GM21447 (cell line): ENCODE measurements around the gene C19orf81.

Source experiments
- ATAC-seq: cut with Tn5 transposase; IDR thresholded peaks from one replicate; pipeline ENCODE4 v1.9.1; 2021; ENCODE audit not compliant: unreplicated experiment

C19orf81 gene

DNA sequence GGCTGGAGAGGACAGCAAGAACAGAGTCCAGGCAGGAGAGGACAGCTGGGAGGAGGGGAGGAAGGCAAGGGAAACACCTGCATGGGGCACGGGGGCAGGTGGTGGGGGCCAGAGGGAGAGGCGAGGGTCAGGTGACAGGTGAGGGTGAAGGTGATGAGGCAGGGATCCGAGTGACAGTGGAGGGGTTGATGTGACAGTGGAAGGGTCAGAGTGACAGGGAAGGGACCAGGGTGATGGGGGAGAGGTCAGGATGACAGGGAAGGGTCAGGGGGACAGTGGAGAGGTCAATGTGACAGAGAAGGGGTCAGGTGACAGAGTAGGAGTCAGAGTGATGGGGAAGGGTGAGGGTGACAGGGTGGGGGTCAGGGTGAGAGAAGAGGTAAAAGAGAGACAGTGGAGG lies 29.1 kb downstream of the C19orf81 start:
- ATAC-seq, result no peak

- ATAC-seq, result no peak
Observed at GRCh38 chr19:50679177-50680125, 30.2 kb downstream of the C19orf81 start.

DNA sequence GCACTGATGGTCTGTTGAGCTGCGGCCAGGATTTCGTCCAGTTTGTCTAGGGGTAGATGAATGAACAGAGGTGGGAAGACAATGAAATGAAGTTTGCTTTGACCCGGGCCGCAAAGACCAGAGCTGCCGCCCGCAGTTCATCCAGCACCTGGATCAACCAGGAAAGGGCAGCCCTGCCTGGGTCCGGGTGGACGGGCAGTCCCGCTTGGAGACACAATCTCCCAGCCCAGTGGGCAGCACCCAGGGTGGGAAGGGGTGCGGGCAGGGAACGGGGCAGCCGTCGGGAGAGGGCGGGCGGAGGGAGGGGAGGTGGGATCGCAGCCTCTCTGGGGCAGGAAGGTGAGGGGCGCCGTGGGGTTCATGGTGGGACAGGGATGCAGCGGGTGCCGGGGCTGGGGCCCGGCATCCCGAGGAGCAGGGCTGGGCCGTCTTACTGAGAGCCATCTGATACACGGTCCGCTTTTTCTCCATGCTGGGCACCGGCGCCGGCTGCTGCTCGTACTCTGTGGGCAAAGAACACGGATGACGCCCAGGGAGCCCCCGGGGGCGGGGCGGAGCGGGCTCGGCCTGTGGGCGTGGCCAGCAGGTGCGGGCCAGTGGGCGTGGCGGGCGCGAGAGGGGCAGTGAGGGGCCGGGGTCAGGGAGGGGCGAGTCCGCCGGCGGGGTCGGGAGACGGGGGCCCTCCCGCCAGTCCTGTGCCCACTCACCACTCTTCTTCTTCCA lies 37.2 kb downstream of the C19orf81 start:
- ATAC-seq, result no peak

GRCh38 chr19:50688766-50689165 lies 39.5 kb downstream of the C19orf81 start:
- no peak for ATAC-seq

GRCh38 chr19:50690439-50690838 lies 41.2 kb downstream of the C19orf81 start:
- ATAC-seq, result no peak

DNA sequence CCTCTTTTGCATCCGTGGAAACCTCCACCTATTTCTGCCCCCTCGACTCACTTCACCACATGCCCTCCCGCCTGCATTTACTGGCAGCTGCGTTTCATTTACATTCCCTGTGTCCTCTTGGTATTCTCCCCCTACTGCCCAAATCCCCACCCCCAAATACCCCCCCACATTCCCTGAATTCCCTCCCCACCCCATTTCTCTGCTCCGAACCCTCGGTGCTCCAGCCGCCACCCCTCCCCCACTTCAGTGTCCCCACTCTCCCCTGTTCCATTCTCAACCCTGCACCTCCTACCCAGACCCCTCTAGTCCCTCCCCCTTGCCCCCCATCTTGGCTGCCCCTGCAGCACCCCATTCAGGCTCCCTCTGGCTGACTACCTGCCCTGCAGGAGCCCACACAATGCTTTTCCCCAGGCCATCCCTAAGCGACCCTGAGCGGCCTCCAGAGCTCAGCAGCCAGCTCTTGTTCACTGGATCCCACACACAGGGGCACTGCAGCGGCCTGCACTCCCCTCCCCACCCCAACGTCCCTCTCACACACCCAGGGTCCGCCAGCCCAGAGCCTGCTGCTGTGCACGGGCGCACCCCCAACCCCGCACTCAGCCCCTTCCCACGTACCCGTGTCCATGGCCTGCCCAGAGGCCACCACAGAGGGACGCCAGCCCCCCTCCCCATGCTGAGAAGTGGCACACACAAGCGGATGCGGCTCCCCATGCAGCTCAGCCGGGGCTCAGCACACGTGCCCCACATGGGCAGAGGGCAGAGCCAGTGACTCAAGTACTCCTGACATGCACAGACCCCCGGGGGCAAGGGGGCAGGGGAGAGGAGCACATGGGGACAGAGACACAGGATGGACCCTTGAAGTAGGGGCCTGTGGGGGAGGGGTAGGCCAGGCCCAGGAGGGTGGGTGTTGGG lies 44.1 kb downstream of the C19orf81 start:
- ATAC-seq, result no peak

GRCh38 chr19:50694815-50695145 lies 45.5 kb downstream of the C19orf81 start:
- ATAC-seq, result no peak

- ATAC-seq, result no peak
Observed at GRCh38 chr19:50695251-50696093, 46.2 kb downstream of the C19orf81 start.

- no peak for ATAC-seq
Observed at GRCh38 chr19:50696094-50696483, 46.8 kb downstream of the C19orf81 start.

DNA sequence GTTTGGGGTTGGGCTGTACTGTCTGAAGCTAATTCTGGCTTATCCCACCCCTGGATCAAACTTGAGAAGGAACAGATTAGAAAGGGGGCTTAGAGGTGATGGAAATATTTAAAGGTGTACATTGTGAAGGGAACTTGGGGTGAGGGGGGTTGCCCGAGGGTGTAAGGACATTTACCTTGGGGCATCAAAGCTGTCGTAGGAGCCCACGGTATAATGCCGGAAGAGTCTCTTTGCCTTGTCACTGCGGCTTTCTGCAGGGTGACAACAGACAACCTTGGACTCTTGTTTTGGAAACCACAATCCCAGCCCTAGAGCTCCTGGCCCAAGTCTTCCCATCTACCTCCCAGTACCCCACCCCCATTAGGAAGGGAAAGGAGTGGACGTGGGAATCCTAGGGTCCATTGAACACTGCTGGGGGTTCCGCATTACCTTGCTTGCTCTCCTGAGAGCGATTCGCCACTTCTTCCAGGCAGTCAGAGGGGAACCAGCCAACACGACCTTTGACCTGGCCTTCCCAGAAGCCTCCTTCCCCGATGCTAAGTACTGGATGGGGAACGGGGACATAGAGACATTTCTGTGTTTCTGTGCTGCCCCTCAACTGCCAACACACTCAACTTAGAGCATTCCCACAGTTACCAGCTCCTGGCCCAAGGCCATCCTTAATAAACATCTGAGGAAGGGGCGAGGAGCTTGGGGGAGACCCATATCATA lies 48.3 kb downstream of the C19orf81 start:
- no peak for ATAC-seq

GRCh38 chr19:50701367-50701985 lies 52.2 kb downstream of the C19orf81 start:
- ATAC-seq, result no peak

GRCh38 chr19:50702158-50702870 lies 53.1 kb downstream of the C19orf81 start:
- ATAC-seq, result no peak

- no peak for ATAC-seq
Observed at GRCh38 chr19:50702871-50703829, 53.9 kb downstream of the C19orf81 start.

GRCh38 chr19:50703915-50704796 lies 54.9 kb downstream of the C19orf81 start:
- ATAC-seq, result no peak

GRCh38 chr19:50705422-50706019 lies 56.3 kb downstream of the C19orf81 start:
- no peak for ATAC-seq

DNA sequence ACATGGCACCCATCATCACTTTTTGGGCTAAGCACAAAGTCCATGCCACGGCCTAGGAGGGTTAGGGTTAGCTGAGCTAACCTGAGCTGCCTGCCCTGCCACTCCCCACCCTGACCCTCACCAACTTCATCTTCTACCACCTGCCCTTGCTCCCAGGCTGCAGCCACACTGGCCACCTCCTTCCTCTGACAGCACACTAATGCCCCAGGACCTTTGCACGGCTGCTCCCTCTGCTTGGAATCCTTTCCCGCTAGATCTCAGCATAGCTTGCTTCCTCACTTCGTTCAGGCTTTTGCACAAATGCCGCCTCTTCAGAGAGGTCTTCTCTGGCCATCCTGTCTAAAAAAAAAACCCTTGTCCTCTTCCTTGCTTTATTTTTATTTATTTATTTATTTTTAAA lies 57.1 kb downstream of the C19orf81 start:
- no peak for ATAC-seq
